SKM-1 (cell line): Measurements from ENCODE around the gene FASN.
A peak's percentile ranks its signal among the peaks of the same experiment; 100 is the strongest.

Experiments
- DNase-seq: peaks from one replicate; lab custom pipeline; 2025; ENCODE audit not compliant: unreplicated experiment; lab: John Stamatoyannopoulos, UW

Gene FASN

GRCh38 chr17:82078433-82078832 is 19.6 kb downstream of the FASN start:
- DNase-seq: no peak

- DNase-seq: no peak
These were observed 20.2 kb downstream of the FASN start for GRCh38 chr17:82077617-82078358.

DNA sequence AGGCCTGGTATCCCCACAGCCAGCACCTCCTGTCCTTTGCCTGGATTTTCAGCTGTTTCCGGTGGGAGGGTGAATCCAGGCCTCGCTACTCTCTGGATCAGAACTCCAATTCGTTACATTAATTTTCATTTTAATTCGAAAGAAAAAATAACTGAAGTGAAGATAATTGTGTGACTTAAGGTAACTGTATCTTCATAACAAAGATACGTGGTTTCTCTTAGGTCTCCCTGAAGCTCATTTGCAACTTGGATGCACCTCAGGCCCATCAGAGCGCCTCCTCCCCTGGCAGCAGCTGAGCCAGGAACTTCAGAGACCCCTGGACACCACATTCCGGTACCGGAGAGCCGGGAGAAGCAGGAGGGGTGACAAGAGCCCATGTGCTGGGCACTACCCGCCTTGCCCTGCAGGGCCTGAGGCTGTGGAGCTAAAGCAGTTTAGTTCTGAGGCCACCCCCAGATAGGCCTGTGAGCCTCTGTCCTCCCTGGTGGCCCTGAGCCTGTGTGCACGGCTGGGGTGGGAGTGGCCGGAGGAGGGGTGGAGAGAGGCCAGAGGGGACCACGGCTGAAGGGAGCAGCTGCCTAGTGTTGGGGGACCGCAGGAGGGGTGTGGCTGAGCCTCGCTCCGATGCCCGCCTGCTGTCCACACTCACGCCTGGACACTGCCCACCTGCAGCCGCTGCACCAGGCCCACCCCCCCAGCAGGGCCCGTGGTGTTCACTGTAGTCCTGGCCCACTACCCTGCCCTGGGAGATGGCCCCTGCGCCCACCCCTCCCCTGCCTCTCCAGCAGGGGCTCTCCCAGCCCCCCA is 21.0 kb downstream of the FASN start:
- DNase-seq: no peak

DNA sequence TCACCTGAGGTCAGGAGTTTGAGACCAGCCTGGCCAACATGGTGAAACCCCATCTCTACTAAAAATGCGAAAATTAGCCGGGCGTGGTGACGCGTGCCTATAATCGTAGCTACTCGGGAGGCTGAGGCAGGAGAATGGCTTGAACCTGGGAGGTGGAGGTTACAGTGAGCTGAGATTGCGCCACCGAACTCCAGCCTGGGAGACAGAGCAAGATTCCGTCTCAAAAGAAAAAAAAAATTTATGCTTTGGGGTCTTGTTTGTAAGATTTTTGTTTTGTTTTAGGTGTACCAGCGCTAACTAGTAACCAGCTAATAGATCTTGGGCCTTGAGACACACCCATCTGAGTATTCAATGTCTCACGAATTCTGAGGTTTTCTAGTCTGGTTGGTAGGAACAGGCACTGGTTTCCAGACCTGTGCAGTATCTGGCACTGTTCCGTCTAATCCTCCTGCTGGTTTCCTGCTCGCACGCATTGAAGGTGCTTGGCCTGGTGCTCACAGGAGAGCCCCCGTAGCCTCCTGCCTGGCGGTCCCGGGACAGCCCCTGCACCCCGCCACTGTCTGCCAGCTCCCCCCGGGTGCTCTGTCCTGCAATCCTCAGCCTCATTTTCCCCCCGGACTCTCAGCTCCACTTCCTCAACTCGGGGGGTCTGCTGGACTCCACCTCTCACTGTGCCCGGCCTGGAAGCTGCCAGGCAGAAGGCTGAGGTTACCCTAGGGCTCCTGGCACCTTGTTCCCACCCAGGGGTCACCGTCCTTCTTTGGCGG is 21.8 kb downstream of the FASN start:
- no peak for DNase-seq

GRCh38 chr17:82073446-82073845 is 24.6 kb downstream of the FASN start:
- DNase-seq: no peak

DNA sequence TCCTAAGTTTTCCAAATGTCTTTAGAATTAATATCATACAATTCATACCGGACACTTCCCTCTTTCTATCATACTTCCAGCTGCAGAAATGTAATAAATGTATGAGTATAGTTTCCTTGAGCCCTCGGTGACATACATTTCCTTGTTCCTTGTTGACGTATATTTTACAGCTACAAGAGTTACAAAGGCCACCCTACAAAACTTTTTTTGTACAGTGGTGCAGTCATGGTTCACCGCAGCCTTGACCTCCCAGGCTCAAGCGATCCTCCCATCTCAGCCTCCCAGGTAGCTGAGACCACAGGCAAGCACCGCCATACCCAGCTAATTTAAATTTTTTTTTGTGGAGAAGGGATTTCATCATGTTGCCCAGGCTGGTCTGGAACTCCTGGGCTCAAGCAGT is 25.2 kb downstream of the FASN start:
- DNase-seq: no peak

DNA sequence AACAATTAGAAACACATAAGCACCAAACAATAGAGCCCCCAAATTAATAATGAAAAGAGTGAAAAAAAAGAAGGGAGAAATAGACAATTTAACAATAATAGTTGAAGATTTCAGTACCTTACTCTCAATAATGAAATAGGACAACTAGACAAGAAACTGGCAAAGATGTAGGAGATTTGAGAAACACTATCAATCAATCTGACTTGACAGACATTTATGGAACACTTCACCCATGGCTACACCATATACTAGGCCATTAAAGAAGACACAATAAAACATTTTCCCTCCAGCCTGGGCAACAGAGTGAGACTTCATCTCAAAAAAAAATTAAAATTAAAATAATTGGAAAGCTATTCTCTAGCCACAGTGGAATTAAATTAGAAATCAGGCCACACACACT is 27.4 kb downstream of the FASN start:
- no peak for DNase-seq

DNA sequence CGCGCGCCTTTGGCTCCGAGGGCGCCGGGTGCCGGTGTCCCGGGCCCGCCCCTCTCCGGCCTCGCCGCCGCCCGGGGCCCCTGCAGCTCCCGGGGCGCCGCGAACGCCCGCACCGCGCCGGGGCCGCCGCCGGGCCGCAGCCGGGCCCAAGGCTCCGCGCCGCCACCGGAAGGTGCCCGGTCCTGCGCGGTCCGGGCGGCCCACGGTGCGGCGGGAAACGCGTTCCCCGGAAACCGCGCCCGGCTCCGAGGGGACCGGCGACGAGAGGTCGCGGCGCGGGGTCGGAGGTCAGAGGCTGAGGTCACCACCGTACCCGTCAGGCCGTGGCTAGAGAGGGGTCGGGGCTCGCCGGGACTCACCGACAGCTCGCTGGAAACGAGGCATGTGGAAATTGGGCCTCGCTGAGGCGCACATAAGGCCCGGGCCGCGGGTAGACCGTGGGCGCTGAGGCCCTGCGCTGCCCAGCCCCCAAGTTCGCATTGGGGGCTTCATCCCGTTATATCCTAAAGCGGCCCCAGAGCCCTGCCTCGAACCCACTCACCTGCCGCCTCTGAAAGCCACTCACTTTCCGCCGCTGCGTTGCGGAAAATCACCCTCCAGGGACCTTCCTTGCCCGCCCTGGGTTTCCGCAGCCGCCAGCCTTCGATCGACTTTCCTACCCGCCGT is 32.3 kb downstream of the FASN start, which contains the start of gene DUS1L:
Gene DUS1L, minus strand, starts transcription at position 167 of the 666 bp plus-strand sequence. CDS start 745 bp downstream, outside the sequence.
- DNase-seq: peak; percentile 12

DNA sequence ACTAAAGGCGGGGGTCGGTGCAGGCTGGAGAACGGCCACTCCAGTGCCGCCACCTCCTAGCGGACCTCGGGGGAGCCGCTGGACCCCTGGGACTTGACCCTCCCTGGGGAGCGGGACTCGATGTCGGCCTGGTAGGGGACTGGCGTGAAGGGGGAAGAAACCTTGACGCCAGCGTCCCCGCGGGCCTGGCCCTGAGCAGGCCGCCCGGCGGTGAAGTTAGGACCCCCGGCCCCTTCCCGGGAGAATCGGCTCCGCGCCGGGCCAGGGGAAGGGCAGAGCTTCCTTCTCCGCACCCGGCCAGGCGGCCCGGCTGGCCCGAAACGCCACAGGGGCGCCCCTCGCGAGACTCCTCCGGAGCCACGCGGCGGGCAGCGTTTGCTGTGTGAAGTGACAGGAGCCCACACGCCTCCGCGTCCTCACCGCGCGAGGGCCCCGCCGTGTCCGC is 32.8 kb downstream of the FASN start:
- no peak for DNase-seq

DNA sequence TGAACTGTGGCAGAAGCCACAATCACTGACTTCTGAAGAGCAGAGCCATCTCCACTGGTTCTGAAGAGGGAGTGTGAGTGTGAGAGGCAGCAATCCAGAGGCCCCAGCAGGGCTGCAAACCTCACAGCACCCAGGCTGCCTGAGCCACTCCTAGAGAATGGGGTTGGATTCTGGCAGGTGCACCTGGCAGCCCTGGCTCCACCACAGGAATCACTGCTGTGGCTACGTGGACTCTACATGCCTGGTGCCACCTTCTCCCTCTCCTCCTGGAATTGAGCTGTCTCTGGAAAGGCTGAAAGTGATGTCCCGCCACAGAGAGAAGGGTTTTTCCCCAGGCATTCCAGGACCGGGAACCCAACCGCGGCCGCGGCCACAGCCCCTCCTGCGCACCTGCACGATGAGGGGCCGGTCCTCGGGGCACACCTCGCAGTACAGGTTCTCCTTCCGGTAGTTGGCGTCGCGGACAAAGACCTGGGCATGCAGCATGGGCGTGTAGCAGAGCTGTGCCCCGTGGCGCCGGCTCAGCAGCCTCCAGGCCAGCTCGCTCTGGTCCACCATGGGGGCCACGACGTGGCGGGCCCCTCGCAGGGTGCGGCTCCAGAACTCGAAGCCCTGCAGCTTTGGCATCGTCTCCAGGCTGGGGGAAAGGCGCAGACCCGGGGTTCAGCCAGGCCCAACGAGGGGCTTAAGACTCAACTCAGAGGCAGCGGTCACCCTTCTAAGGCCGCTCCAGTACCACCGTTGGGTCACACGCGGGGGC is 33.4 kb downstream of the FASN start:
- DNase-seq: no peak

DNA sequence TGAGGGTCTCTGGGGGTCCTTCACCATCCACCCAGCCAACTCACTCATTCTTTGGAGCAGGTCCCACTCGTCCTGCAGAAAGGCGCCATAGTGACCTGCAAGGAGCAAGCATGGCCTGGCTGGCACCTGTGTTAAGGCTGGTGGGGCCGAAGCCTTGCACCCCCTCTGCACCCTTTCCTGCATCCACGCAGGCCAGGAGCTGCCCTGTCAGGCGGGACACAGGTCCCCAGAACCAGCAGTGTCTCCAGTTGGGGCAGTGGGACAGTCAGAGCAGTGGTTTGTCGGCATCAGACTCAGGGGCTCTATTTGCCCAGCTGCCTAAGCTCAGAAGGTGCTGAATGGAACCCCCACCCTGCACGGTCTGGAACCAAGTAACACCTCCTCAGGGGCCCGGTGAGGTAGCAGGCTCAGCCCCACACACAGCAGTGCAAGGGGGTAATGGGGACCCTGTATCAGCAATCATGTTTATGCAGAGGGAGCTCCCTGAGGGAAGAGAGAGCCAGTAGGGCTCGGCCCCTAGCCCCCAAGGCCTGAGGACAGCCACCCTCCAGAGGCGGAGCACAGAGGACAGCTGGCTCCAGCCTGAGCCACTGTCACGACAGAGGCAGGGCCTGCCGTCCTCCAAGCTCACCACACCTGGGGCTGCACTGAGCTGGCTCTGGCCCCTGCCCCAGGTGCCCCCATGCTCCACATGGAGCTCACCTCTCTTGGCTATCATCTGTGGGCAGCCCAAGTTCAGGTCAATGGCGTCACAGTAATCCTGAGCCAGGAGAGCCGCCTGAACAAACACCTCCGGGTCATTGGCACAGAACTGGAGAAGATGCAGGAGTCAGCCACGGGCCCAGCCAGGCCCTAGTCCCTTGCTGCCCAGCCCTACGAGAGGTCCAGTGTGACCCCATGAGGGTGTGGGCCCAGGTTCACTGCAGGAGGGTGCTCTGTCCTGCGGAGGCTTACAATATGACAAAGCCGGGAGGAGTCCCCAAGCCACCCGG is 34.3 kb downstream of the FASN start:
- DNase-seq: no peak

DNA sequence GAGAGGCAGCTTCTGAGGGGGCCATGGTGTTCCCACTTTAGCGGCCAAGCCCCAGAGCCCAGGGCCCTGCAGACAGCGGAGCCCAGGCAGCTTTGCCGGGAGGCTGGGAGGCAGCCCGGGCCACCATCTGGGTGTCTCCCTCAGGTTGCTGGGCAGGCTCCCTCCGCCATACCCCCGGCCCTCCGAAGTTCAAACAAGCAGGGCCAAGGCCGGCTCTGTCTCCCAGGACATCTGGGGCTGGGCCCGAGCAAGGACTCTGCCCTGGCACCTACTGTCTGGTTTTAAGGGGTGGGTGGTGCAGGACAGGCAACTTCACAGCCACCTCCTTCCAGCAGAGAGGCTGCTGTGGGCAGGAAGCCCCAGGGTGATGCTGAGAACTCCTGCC is 35.1 kb downstream of the FASN start:
- no peak for DNase-seq

DNA sequence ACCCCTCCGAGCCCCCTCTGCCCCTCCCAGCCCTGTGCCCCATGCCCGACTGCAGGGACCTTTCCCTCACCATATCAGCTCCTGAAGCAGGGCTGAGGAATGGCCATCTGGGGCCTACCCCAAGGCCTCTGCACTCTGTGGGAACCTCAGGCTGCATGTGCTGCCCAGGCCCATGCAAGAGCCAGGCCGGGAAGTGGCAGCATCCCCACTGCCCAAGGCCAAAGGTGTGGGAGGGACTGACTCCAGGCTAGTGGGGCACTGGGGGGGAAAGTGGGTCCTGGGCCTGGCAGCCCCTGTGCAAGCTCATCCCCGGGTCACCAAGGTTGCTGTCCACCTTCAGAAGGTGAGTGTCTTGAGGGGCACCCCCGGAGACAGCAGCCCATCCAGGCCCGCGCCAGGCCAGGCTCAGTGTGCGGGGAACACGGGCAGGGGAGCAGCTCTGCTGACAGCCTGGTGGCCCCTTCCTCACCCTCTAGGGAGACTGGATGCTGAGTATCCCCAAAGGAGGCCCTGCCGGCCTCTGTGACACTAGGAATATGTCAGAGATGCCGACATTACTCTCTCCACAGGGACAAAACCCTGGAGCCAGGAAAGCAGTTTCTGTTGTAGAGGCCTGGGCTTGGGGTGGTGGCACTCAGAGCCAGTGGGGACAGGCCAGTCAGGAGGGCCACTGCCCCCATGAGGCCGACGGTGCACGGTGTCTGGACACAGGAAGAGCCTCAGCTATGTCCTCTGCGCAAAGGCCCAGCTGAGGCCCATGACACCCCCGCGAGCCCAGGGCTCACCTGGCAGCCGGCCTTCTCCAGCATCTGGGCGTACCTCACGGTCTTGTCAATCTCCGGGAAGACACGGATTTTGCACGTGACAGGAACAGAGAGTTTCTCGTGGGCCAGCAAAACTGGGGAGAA is 35.7 kb downstream of the FASN start:
- no peak for DNase-seq

DNA sequence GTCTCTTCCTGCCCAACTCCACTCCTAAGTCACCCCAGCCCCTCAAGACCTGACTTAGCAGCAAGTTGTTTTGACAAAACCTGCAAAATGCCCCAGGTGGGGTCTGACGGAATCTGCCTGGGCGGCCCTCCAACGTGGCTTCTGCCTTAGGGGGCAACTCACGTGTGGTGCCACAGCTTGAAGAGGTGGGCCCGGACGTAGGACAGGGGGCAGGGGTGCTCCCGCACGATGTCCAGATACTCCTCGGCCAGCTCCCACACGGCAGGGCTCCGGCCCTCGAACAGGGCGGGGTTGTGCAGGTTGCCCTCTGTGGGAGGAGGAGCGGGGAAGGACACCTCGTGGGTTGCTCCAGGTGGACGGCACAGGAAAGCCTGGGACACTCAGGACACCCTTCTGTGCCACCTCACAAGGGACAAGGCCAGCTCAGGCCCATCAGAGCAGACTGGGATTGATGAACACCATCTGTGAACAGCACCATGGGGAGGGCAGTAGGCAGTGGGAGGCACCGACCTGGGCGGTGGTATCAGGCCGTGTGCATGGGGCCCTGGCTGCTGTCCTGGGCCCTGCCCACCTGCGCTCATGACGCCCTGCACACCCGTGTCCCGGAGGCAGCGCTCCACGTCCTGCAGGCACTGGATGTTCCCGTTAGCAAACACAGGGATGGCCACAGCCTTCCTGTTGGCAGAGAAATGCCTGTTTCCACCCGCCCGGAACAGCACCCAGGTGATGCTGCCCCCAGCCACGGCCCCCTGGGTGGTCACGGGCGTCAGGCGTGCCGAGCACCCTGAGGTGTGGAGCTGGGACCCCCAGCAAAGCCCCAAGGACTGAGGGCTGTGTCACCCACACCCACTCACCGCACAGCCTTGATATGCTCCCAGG is 36.8 kb downstream of the FASN start:
- DNase-seq: no peak

GRCh38 chr17:82060614-82061013 is 37.4 kb downstream of the FASN start:
- no peak for DNase-seq

- no peak for DNase-seq
These were observed 38.0 kb downstream of the FASN start for GRCh38 chr17:82060001-82060380.
